G401.6 (cell line): ENCODE results near the gene USP7.
"Not testable (repeated sequence)": the region's sequence is repeated elsewhere in the genome, so short reads cannot be mapped to it uniquely, and the experiment has no call there.

Experiments used
- FAIRE-seq: peaks from 2 replicates; lab custom pipeline; 2012; peaks lifted over from hg19 to GRCh38; lab: Jason Lieb, UNC

USP7 gene

GRCh38 chr16:8972843-8973586 is 9.3 kb upstream of the USP7 start:
- FAIRE-seq, result no peak

GRCh38 chr16:8971416-8971815 is 7.7 kb upstream of the USP7 start:
- no peak for FAIRE-seq

GRCh38 chr16:8969202-8969897 is 5.6 kb upstream of the USP7 start:
- FAIRE-seq, result not testable (repeated sequence)

GRCh38 chr16:8968054-8968453 is 4.3 kb upstream of the USP7 start:
- FAIRE-seq, result not testable (repeated sequence)

- FAIRE-seq, result no peak
Observed at GRCh38 chr16:8967132-8967821, 3.6 kb upstream of the USP7 start.

- FAIRE-seq, result no peak
Observed at GRCh38 chr16:8966817-8967131, 3.1 kb upstream of the USP7 start.

- no peak for FAIRE-seq
Observed at GRCh38 chr16:8964462-8964861, 756 bp upstream of the USP7 start.

GRCh38 chr16:8963010-8963820 is 491 bp downstream of the USP7 start:
- FAIRE-seq, result no peak

- no peak for FAIRE-seq
Observed at GRCh38 chr16:8962393-8963009, 1.2 kb downstream of the USP7 start.

GRCh38 chr16:8961811-8962390 is 1.8 kb downstream of the USP7 start:
- no peak for FAIRE-seq

- FAIRE-seq, result no peak
Observed at GRCh38 chr16:8960788-8961109, 3.0 kb downstream of the USP7 start.

GRCh38 chr16:8959921-8960787 is 3.6 kb downstream of the USP7 start:
- no peak for FAIRE-seq

GRCh38 chr16:8958344-8959167 is 5.2 kb downstream of the USP7 start:
- no peak for FAIRE-seq

GRCh38 chr16:8957509-8958157 is 6.1 kb downstream of the USP7 start:
- FAIRE-seq, result no peak

GRCh38 chr16:8957063-8957397 is 6.7 kb downstream of the USP7 start:
- FAIRE-seq, result no peak

- FAIRE-seq, result no peak
Observed at GRCh38 chr16:8956265-8957062, 7.2 kb downstream of the USP7 start.

GRCh38 chr16:8955828-8956227 is 7.9 kb downstream of the USP7 start:
- FAIRE-seq, result no peak

- FAIRE-seq, result no peak
Observed at GRCh38 chr16:8953064-8953463, 10.6 kb downstream of the USP7 start.

GRCh38 chr16:8952281-8952751 is 11.4 kb downstream of the USP7 start:
- no peak for FAIRE-seq
